ENCODE results near the gene CLIP1.
A peak's percentile ranks its signal among the peaks of the same experiment; 100 is the strongest.

CLIP1 gene

DNA sequence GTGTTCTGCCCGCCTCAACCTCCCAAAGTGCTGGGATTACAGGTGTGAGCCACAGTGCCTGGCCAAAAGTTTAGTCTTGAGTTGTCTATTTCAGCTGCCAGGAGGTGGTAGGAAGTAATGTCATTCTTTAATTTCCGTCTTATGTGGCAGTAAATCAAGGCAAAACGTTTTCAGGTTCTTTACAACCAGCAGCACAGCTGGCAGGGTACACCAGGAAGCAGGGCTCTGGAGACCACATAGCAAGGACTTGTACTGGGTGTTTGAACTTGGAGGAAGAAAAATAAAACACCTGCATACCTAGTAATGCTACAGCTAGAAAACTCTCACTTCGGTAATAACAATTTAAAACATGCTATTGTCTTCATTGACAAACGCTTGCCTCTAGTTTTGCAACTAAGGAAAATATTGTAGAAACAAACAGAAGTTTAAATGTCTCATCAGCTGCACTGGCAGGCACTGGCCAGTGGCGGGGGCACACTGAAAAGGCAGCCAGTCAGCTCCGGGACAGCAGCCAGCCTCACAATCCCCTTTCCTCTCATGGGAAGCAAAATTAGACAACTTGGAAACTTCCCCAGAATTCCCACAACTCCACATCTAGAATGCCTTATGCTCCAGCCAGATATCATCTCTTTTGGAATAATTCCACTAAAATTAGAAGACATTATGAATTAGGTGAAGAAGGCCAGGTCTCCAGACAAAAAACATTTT is 72.2 kb downstream of the CLIP1 start:
- TF ChIP-seq, protein P1, sequence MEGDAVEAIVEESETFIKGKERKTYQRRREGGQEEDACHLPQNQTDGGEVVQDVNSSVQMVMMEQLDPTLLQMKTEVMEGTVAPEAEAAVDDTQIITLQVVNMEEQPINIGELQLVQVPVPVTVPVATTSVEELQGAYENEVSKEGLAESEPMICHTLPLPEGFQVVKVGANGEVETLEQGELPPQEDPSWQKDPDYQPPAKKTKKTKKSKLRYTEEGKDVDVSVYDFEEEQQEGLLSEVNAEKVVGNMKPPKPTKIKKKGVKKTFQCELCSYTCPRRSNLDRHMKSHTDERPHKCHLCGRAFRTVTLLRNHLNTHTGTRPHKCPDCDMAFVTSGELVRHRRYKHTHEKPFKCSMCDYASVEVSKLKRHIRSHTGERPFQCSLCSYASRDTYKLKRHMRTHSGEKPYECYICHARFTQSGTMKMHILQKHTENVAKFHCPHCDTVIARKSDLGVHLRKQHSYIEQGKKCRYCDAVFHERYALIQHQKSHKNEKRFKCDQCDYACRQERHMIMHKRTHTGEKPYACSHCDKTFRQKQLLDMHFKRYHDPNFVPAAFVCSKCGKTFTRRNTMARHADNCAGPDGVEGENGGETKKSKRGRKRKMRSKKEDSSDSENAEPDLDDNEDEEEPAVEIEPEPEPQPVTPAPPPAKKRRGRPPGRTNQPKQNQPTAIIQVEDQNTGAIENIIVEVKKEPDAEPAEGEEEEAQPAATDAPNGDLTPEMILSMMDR (IDR thresholded peaks at IDR 0.05; ENCODE audit: low read depth, low read length, missing control alignments), result no peak
- no peak overlapping the region for H3K4me3 ChIP-seq (ENCODE audit: low read depth, low read length)
- DNase-seq (ENCODE audit: low read depth), result no peak

DNA sequence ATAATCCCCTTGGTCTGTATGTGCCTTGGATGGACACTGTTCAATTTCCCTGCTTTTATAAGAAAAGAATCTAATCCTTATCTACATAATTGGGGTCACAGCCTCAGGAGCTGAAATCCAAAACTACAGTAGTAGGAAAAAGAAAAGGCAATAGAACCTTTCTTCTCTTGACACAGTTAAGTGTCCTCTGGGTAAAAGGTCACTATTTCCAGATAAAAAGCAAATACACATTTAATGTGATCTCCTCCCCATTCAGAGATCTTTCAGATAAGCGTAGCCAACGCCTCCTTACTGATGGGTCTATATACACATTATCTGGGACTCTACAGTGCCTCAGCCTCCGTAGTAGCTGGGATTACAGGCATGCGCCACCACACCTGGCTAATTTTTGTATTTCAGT is 73.4 kb downstream of the CLIP1 start:
- DNase-seq (ENCODE audit: low read depth), result no peak
- no peak overlapping the region for H3K4me3 ChIP-seq (ENCODE audit: low read depth, low read length)
- TF ChIP-seq, protein P1 (IDR thresholded peaks at IDR 0.05; ENCODE audit: low read depth, low read length, missing control alignments), result no peak

DNA sequence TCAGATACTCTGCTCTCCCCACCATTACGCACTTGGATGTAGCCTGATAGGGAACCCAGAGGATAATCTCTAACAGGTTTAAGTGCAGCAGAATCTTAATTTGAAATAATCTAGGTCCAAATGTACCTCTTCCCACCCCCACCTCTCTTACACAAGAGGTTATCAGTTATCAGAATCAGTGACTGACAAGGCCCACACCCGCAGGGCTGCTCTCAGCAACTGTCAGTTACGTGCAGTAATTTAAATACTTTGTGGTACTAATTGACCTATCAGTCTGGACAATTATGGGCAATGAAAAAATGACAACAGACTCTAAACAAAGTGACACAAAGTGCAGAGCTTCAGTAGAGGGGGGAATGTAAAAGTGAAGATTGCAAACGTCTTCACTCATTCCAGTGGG is 74.0 kb downstream of the CLIP1 start:
- no peak for DNase-seq (ENCODE audit: low read depth)
- H3K4me3 ChIP-seq (ENCODE audit: low read depth, low read length), result no peak overlapping the region
- TF ChIP-seq, protein P1 (IDR thresholded peaks at IDR 0.05; ENCODE audit: low read depth, low read length, missing control alignments), result no peak

DNA sequence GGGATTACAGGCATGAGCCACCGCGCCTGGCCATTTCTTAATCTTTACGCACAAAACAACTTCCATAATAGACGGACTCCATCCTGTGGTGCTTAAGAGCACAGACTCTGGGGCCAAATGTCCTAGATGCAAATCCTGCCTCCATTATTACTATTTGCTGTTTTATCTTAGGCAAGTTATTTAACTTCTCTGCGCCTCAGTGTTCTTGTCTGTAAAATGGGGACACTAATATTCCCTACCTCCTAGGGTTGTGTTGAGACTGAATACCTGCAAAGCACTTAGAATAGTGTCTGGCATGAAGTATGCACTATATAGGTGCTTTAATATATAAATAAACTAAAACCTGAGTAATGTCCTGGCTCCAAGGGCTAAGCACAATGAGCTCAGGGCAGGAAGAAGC is 76.4 kb downstream of the CLIP1 start:
- TF ChIP-seq, protein P1 (IDR thresholded peaks at IDR 0.05; ENCODE audit: low read depth, low read length, missing control alignments), result no peak
- H3K4me3 ChIP-seq (ENCODE audit: low read depth, low read length), result no peak overlapping the region
- no peak for DNase-seq (ENCODE audit: low read depth)

DNA sequence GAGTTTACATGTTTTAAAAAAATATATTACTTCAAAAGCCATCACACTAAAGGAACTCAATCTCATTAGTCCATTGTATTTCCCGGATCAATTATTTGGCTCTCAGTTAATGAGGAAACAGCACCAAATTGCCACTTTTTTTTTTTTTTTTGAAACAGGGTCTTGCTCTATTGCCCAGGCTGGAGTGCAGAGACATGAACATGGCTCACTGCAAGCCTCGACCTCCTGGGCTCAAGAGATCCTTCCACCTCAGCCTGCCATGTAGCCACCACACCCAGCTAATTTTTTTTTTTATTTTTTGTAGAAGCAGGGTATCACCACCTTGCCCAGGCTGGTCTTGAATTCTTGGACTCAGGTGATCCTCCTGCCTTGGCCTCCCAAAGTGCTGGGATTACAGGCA is 77.4 kb downstream of the CLIP1 start:
- TF ChIP-seq, protein P1 (IDR thresholded peaks at IDR 0.05; ENCODE audit: low read depth, low read length, missing control alignments), result no peak
- no peak for DNase-seq (ENCODE audit: low read depth)
- no peak overlapping the region for H3K4me3 ChIP-seq (ENCODE audit: low read depth, low read length)

DNA sequence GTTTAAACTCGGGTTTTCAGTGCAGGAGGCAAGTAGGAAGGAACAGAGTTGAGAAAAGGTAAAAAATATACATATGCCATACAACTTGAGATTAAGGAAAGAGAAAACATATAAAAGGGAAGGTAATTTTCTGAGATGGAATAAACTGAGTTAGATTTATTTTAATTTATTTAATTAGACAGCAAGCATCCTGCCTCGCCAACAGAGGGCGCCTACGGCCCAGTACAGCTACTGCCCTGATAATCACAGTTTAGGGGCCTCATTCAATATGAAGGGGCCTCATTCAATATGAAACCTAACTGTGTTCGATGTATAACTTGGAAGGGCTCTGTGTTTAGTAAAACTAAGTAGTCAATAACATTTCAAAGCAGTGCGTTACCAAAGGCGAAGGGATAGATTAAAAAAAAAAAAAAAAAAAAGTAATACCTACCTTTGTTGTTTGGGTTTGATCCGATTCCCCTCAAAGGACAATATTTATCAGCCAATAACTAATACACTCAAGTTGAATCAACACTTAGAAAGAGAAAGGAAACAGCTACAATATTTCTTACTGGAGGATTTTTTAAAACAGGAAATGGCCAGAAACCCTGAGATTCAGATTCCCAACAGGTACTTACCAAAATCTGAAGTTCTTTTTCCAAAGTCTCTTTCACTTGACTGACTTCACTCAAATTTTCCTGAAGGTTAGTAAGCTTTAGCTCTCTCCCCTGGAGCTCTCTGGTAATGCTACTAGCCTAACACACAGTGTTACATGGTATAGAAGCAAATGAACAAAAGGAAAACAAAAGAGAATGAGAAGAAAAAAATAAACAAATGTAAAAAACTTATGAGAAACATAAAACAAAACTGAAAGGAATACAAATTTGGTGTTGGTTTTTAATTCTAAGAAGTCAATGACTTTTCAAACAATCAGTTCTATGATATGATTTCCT is 86.2 kb downstream of the CLIP1 start:
- TF ChIP-seq, protein P1 (IDR thresholded peaks at IDR 0.05; ENCODE audit: low read depth, low read length, missing control alignments), result peak; percentile 70

More for the DNA sequence above, 86.2 kb downstream of the CLIP1 start:
- peak; percentile 8 for DNase-seq (ENCODE audit: low read depth)
- no peak overlapping the region for H3K4me3 ChIP-seq (ENCODE audit: low read depth, low read length)

Measured in GM12864 (cell line).